ENCODE results near the gene UGT1A3.

UGT1A3 gene

DNA sequence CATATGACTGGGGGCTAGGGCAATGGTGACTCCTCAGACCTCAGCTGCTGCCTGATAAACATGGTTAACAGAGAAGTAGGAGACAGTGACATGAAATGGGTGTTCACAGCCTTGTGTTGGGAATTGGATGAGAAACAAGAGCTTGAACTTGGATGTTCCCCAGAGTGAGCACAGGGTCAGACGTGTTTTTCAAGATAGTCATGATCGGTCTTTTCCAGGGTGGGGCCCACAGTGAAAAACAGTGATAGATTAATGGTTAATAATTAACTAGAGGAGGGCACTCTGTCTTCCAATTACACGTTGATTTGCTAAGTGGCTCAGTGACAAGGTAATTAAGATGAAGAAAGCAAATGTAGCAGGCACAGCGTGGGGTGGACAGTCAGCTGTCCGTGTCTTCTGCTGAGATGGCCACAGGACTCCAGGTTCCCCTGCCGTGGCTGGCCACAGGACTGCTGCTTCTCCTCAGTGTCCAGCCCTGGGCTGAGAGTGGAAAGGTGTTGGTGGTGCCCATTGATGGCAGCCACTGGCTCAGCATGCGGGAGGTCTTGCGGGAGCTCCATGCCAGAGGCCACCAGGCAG lies at the start of gene UGT1A3:
Gene UGT1A3 (plus strand): TSS at position 320 of the 579 bp plus-strand sequence. CDS start 85 bp downstream, at position 405.
- Histone ChIP-seq H3K79me2 (ENCODE audit: insufficient read depth, low read length) (no peaks in the 10 kb centered on the region), H3K4me2 (ENCODE audit: insufficient read depth, low read length) (no peak within 1 kb of the TSS), H3K4me1 (ENCODE audit: insufficient read depth, low read length) (no peaks in the 10 kb centered on the region), H3K9me3 (ENCODE audit: insufficient read depth, low read length, severe bottlenecking) (no peaks in the 10 kb centered on the region), H4K20me1 (ENCODE audit: insufficient read depth, low read length) (no peaks in the 10 kb centered on the region), H3K36me3 (ENCODE audit: insufficient read depth, low read length) (no peaks in the 10 kb centered on the region), H3K4me3 (ENCODE audit: low read depth in 1 of 2, low read length in 2 of 2) (no peak within 1 kb of the TSS), H3K27me3 (ENCODE audit: insufficient read depth, low read length, poor library complexity) (no peaks in the 10 kb centered on the region), H3K9ac (ENCODE audit: low read depth, low read length) (no peak within 1 kb of the TSS), H3K27ac (ENCODE audit: low read length) (no peak within 1 kb of the TSS), H2AFZ (ENCODE audit: low read depth, low read length) (no peak within 1 kb of the TSS)
- ATAC-seq (ENCODE audit: insufficient read depth, low read depth) (no peak), DNase-seq (no peak)
- TF ChIP-seq EZH2 (IDR thresholded peaks at IDR 0.05; ENCODE audit: borderline replicate concordance, low read depth, low read length, severe bottlenecking): no peak
- TF ChIP-seq, protein P1, sequence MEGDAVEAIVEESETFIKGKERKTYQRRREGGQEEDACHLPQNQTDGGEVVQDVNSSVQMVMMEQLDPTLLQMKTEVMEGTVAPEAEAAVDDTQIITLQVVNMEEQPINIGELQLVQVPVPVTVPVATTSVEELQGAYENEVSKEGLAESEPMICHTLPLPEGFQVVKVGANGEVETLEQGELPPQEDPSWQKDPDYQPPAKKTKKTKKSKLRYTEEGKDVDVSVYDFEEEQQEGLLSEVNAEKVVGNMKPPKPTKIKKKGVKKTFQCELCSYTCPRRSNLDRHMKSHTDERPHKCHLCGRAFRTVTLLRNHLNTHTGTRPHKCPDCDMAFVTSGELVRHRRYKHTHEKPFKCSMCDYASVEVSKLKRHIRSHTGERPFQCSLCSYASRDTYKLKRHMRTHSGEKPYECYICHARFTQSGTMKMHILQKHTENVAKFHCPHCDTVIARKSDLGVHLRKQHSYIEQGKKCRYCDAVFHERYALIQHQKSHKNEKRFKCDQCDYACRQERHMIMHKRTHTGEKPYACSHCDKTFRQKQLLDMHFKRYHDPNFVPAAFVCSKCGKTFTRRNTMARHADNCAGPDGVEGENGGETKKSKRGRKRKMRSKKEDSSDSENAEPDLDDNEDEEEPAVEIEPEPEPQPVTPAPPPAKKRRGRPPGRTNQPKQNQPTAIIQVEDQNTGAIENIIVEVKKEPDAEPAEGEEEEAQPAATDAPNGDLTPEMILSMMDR (IDR thresholded peaks at IDR 0.05; ENCODE audit: borderline replicate concordance, extremely low read depth, low read length, poor library complexity, severe bottlenecking): no peak

GRCh38 chr2:233679196-233679595 lies 49.6 kb upstream of the UGT1A3 start:
- H3K4me1 ChIP-seq (ENCODE audit: insufficient read depth, low read length): no peaks in the 10 kb centered on the region
- H3K4me2 ChIP-seq (ENCODE audit: insufficient read depth, low read length): no peak overlapping the region
- H3K36me3 ChIP-seq (ENCODE audit: insufficient read depth, low read length): no peaks in the 10 kb centered on the region
- H3K4me3 ChIP-seq (ENCODE audit: low read depth in 1 of 2, low read length in 2 of 2): no peak overlapping the region
- TF ChIP-seq, protein P1 (IDR thresholded peaks at IDR 0.05; ENCODE audit: borderline replicate concordance, extremely low read depth, low read length, poor library complexity, severe bottlenecking): no peak
- no peak for TF ChIP-seq EZH2 (IDR thresholded peaks at IDR 0.05; ENCODE audit: borderline replicate concordance, low read depth, low read length, severe bottlenecking)
- ATAC-seq (ENCODE audit: insufficient read depth, low read depth) (no peak), DNase-seq (no peak)
- no peaks in the 10 kb centered on the region for H4K20me1 ChIP-seq (ENCODE audit: insufficient read depth, low read length)
- H3K9ac ChIP-seq (ENCODE audit: low read depth, low read length): no peak overlapping the region
- no peaks in the 10 kb centered on the region for H3K27me3 ChIP-seq (ENCODE audit: insufficient read depth, low read length, poor library complexity)
- H3K9me3 ChIP-seq (ENCODE audit: insufficient read depth, low read length, severe bottlenecking): no peaks in the 10 kb centered on the region
- no peaks in the 10 kb centered on the region for H3K79me2 ChIP-seq (ENCODE audit: insufficient read depth, low read length)
- H3K27ac ChIP-seq (ENCODE audit: low read length): no peak overlapping the region
- H2AFZ ChIP-seq (ENCODE audit: low read depth, low read length): no peak overlapping the region

DNA sequence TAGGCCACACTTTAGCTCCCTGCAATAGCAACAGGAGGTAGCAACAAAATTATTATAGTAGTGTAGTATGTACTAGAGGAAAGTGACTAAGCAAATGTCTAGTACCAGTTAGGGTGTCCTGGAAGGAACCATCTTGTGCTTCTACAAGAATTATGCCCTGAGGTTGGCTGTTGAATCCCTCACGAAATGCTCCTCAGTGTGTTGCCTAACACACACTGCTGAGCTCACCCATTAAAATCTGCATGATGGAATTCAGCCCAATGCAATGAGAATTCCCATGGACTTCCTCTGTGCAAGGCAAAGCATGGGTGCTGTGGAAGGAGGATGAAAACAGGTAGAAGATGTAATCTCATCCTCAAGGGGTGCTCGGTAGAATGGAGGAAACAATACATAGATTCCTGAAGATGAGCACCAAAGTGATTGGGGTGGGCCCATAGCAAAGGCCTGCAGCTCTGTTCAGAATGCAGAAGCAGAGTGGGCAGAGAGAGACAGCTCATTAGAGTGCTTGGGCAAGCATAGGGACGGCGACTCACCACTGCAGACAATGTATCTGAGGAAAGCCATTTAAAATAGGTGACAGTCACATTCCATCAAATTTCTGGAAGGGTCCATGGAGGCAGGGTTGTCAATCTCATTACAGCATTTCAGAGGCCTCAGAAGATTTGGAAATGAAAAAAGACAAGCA lies 48.3 kb upstream of the UGT1A3 start:
- no peak for ATAC-seq (ENCODE audit: insufficient read depth, low read depth)
- H3K27me3 ChIP-seq (ENCODE audit: insufficient read depth, low read length, poor library complexity): no peaks in the 10 kb centered on the region
- H2AFZ ChIP-seq (ENCODE audit: low read depth, low read length): no peak overlapping the region
- H3K79me2 ChIP-seq (ENCODE audit: insufficient read depth, low read length): no peaks in the 10 kb centered on the region
- H3K9me3 ChIP-seq (ENCODE audit: insufficient read depth, low read length, severe bottlenecking): no peaks in the 10 kb centered on the region
- no peak for DNase-seq
- no peaks in the 10 kb centered on the region for H3K36me3 ChIP-seq (ENCODE audit: insufficient read depth, low read length)
- no peaks in the 10 kb centered on the region for H4K20me1 ChIP-seq (ENCODE audit: insufficient read depth, low read length)
- no peak overlapping the region for H3K4me2 ChIP-seq (ENCODE audit: insufficient read depth, low read length)
- H3K27ac ChIP-seq (ENCODE audit: low read length): no peak overlapping the region
- H3K4me1 ChIP-seq (ENCODE audit: insufficient read depth, low read length): no peaks in the 10 kb centered on the region
- H3K4me3 ChIP-seq (ENCODE audit: low read depth in 1 of 2, low read length in 2 of 2): no peak overlapping the region
- H3K9ac ChIP-seq (ENCODE audit: low read depth, low read length): no peak overlapping the region
- TF ChIP-seq, protein P1 (IDR thresholded peaks at IDR 0.05; ENCODE audit: borderline replicate concordance, extremely low read depth, low read length, poor library complexity, severe bottlenecking): no peak
- TF ChIP-seq EZH2 (IDR thresholded peaks at IDR 0.05; ENCODE audit: borderline replicate concordance, low read depth, low read length, severe bottlenecking): no peak

Data from DND-41 (cell line).